Measurements from ENCODE around the gene AURKB.
"Not testable (repeated sequence)": the region's sequence is repeated elsewhere in the genome, so short reads cannot be mapped to it uniquely, and the experiment has no call there.

AURKB gene

GRCh38 chr17:8187517-8188262 is 22.7 kb downstream of the AURKB start:
- DNase-seq, result peak; percentile 65

GRCh38 chr17:8186787-8187516 is 23.4 kb downstream of the AURKB start:
- DNase-seq, result peak; percentile 63

DNA sequence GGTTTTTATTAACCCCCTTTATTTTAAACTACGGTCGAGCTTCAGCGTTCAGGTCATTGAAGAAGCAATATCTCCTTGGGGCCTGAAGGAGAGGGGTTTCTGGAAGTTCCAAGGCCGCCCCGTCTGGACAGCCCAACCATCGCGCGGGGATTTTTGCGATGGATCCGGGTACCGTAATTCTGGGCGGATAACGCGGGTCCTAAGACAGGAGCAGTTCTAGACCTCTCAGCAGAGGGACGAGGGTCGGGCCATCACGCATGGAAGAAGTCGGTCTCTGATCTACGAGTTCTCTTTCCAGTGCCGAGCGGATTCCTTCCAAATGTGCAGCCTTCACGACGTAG is 24.0 kb downstream of the AURKB start:
- DNase-seq, result no peak

GRCh38 chr17:8185582-8186445 is 24.6 kb downstream of the AURKB start:
- peak; percentile 59 for DNase-seq

DNA sequence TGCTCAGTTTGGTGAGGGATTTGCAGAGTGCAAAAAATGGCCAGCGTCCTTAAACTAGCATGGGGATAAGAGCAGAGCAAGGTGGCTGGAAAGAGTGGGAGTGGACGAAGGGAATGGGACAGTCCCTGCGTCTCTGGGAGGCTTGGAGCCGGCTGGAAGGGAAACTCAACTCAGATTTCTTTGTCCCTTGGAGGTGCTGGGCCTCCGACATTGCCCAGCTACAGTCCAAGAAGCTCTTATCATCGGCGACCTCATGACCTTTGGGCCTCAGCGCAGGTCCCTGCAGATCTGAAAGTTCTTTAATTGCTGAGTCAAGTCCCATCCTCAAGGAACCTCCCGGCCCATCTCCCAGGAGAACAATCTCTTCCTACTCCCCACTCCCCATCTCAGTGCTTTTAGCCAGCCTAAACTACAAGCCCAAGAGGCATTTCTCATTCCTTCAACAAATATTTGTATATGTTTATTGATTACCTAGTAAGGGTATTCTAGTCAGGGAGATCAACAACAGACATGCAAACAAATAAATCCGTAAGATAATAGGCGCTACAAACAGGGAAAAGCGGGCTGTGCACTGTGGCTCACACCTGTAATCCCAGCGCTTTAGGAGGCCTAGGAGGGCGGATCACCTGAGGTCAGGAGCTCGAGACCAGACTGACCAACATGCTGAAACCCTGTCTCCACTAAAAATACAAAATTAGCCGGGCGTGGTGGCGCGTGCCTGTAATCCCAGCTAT is 33.2 kb downstream of the AURKB start:
- no peak for DNase-seq

DNA sequence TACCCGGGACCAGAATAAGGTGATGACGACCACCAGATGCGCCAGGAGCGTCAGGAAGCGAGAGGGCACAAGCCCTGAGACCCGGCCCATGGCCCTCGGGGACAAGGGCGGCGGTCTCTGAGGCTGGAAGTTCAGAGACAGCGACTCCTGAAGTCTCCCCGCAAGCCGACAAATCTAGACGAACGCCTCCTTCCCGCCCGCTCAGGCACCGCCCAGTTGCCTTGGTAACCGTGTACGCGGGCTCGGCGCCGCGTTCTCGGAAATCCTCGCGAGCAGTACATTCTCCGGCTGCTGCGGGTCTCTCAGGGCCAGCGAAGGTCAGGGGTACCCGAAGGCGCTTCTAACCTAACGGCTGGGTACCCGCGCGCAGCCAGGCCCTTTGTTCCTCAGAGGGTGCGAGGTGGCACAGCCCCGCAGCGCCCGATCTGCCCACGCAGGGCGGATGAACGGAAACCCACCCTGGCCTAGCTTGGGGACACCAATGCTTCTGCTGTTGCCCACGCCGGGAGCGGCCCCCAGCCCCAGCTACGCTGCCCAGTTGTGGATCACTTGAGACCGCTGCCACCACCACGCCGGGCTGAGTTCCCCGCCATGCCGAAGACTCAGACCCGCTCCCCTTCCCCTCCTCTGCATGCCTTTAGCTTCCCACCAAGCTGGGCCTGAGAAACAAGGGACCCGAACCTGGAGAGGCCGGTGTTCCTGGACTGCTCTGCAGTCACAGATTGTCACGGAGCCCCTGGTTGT is 34.0 kb downstream of the AURKB start, which contains the start of gene TMEM107:
TMEM107 (minus strand) TSS at position 184 of the 744 bp plus-strand sequence; CDS start at position 90, 94 bp downstream.
- DNase-seq, result no peak

GRCh38 chr17:8175795-8176196 is 34.6 kb downstream of the AURKB start:
- no peak for DNase-seq

GRCh38 chr17:8173871-8174322 is 36.5 kb downstream of the AURKB start:
- no peak for DNase-seq

DNA sequence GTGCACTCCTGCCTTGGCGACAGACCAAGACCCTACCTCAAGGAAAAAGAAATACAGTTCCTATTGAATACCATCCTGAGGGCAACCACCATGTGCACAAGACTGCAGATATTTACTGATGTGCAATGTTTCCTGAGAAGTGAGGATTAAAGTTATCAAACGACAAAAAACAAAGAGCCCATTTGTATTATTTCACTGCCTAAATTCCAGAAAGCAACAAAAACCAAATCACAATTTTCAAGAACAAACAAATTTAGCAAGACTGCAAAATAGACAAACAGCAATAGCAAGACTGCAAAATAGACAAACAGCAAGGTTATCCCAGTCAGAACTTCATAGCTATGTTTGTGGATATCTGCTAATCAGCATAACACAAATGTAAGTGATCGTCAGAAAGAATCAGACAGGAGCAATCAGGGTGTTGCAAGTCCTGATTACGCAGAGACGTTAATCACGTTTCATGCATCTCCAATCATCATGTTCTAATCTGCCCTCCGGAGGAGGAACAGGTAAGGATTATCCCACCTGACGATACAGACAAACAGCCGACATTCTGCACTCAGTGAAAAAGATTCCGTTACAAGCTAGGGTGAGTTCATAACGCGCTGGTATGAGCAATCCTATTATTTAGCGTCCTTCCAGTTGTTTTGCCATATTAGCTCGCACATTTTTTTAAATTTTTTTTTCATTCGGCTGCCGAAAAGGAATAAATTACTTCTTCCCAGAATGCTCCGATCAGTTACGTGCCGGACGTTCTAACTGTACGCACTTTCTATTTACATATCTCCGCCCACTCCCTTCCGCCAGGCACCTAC is 37.1 kb downstream of the AURKB start:
- DNase-seq, result peak; percentile 40

DNA sequence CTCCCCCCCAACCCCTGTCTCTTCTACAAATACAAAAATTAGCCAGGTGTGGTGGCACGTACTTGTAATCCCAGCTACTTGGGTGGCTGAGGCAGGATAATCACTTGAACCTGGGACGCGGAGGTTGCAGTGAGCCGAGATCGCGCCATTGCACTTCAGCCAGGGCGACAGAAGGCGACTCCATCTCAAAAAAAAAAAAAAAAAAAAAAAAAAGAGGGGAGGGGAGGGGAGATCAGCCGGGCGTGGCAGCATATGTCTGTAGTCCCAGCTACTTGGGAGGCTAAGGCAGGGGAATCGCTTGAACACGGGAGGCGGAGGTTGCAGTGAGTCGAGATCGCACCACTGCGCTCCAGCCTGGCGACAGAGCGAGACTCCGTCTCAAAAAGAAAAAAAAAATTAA is 40.2 kb downstream of the AURKB start:
- DNase-seq, result not testable (repeated sequence)

DNA sequence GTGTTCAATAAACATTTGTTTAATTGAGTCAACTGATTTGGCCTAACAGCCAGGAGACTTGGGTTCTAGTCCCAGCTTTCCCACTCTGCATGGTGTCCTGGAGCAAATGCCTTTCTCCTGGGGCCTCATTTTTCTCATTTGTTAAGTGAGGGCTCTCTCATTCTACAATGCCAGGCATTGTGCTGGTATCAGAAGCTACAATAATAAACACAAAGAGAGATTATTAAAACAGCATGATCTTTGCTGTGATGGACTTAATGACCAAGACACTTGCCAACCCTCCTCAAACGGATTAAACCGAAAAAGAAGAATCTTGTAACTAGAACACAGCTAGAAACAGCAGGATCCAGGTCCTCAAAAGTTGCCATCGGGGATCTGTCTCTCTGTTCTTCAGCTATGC is 42.8 kb downstream of the AURKB start:
- DNase-seq, result no peak

DNA sequence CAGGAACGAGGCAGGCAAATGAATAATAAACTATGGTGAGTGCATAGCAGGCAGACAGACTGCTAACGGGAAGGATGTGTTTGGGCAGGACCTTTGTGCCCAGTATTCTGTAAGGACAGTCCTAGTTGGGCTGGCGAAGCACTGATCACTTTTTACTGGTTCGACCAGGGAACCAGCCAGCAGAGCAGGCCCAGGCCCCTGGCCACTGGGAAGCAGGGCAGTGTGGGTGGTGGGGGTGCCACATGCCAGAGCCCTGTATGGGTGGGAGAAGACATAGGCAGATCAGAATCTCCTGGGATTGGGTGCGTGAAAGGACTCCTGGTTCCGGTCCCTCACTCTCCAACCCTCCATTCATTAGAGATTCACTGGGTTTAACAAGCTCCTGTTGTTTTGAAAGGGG is 43.6 kb downstream of the AURKB start:
- no peak for DNase-seq

- no peak for DNase-seq
Observed at GRCh38 chr17:8164815-8165131, 45.6 kb downstream of the AURKB start.

DNA sequence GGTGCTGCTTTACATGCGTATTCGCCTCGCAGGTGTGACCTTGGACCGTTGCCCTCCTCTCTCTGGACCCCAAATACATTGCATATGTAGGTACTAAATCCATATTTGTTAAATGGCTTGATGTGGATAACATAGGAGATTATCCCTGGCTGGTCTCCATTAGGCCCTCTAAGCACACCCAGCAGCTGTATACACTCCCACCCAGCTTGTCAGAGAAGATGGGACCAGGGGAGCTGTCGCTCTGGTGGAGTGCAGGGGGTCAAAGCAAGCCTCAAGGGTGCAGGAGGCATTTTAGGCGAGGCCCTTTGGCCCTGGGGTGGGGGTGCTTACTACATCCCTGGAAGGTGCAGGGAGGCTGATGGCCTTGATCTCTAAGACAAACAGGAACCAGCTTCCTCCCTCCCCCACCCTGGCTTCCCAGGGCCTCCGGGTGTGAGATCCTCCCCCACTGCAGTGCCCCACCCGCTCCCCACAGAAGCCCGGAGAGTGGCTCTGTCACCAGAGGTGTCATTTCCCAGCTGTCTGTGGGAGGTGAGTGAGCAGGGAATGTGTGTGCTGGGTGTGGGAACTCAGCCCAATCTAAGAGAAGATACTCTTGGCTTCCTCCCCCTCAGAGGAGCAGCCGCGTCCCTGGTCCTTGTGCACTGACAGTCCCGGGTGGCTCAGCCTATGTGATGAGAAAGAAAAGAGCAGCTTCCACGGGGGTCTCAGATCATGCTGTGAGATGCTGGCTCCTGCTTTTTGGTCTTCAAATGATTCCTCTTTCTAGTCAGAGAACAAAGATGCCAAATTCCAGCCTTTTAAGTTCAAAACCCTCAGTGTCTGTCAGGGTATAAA is 46.2 kb downstream of the AURKB start:
- DNase-seq, result no peak

- DNase-seq, result no peak
Observed at GRCh38 chr17:8162997-8163977, 47.1 kb downstream of the AURKB start.

- DNase-seq, result peak; percentile 48
Observed at GRCh38 chr17:8162233-8162996, 48.0 kb downstream of the AURKB start, which contains the start of gene VAMP2. Gene VAMP2, minus strand, starts transcription at chr17:8162948. Its CDS starts 69 bp downstream, at chr17:8162879.

- DNase-seq, result no peak
Observed at GRCh38 chr17:8161289-8162232, 48.8 kb downstream of the AURKB start.

Measured in NK-92 treated with Interleukin-12 subunit alpha and Interleukin-12 subunit beta, amount 100 ng/mL, for 24 hours (cell line).